ENCODE results near the gene ROR2. TPM values are rescaled to one million over a fixed set of nuclear protein-coding genes. Genes with fewer than 3 reads are reported as not detected.

Gene ROR2
- total RNA-seq, 1 experiment from 2014 or later: 5.9 TPM

DNA sequence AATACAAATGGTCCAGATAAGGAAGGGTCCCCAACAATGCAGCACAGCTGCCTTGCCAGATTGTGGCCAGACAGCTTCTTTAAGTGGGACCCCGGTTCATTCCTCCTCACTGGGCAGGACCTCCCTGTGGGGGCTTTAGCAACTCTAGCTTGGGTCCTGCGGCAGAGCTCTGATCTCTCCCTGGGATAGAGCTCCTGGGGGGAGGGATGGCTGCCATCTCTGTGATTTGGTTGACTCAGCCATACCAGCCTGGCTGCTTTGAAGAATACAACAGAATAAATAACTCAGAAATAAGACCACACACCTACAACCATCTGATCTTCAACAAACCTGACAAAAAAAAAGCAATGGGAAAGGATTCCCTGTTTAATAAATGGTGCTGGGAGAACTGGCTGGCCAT lies 22.7 kb upstream of the ROR2 start:
- ChIA-PET CTCF (no interaction called here), POLR2A (no interaction called here)
- Histone ChIP-seq H3K4me3 (ENCODE audit: low read depth in 2 of 2, low read length in 2 of 2) (no peak overlapping the region), H3K27ac (ENCODE audit: low read length) (no peak overlapping the region), H3K9me3 (ENCODE audit: control insufficient read depth, insufficient read depth, low read depth, low read length) (no peaks in the 10 kb centered on the region), H3K27me3 (ENCODE audit: control insufficient read depth, insufficient read depth, low read length) (no peaks in the 10 kb centered on the region; the same call in 1 of the 2 replicates), H3K36me3 (ENCODE audit: control insufficient read depth, insufficient read depth, low read length) (no peaks in the 10 kb centered on the region), H3K4me1 (ENCODE audit: control insufficient read depth, insufficient read depth, low read length) (no peaks in the 10 kb centered on the region)
- no peak for ATAC-seq
- intact Hi-C loops (cut with micrococcal nuclease; ENCODE audit: unreplicated experiment) (no loop called here), in situ Hi-C loops (cut with HindIII; ENCODE audit: low pct_unique_long_range_greater_than_20kb, low sequenced_read_pairs) (no loop called here)
- TF ChIP-seq POLR2AphosphoS5 (IDR thresholded peaks at IDR 0.05; ENCODE audit: low read depth, low read length) (no peak), TCF7L2 (IDR thresholded peaks at IDR 0.05; ENCODE audit: low read depth, low read length) (no peak), SIN3A (IDR thresholded peaks at IDR 0.05; ENCODE audit: borderline replicate concordance, insufficient read depth, low read depth, low read length) (no peak)
- TF ChIP-seq, protein P1, sequence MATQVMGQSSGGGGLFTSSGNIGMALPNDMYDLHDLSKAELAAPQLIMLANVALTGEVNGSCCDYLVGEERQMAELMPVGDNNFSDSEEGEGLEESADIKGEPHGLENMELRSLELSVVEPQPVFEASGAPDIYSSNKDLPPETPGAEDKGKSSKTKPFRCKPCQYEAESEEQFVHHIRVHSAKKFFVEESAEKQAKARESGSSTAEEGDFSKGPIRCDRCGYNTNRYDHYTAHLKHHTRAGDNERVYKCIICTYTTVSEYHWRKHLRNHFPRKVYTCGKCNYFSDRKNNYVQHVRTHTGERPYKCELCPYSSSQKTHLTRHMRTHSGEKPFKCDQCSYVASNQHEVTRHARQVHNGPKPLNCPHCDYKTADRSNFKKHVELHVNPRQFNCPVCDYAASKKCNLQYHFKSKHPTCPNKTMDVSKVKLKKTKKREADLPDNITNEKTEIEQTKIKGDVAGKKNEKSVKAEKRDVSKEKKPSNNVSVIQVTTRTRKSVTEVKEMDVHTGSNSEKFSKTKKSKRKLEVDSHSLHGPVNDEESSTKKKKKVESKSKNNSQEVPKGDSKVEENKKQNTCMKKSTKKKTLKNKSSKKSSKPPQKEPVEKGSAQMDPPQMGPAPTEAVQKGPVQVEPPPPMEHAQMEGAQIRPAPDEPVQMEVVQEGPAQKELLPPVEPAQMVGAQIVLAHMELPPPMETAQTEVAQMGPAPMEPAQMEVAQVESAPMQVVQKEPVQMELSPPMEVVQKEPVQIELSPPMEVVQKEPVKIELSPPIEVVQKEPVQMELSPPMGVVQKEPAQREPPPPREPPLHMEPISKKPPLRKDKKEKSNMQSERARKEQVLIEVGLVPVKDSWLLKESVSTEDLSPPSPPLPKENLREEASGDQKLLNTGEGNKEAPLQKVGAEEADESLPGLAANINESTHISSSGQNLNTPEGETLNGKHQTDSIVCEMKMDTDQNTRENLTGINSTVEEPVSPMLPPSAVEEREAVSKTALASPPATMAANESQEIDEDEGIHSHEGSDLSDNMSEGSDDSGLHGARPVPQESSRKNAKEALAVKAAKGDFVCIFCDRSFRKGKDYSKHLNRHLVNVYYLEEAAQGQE (IDR thresholded peaks at IDR 0.05; ENCODE audit: insufficient read depth in 1 of 2, low read depth in 2 of 2, low read length in 1 of 2): no peak
- TF ChIP-seq, protein P2, sequence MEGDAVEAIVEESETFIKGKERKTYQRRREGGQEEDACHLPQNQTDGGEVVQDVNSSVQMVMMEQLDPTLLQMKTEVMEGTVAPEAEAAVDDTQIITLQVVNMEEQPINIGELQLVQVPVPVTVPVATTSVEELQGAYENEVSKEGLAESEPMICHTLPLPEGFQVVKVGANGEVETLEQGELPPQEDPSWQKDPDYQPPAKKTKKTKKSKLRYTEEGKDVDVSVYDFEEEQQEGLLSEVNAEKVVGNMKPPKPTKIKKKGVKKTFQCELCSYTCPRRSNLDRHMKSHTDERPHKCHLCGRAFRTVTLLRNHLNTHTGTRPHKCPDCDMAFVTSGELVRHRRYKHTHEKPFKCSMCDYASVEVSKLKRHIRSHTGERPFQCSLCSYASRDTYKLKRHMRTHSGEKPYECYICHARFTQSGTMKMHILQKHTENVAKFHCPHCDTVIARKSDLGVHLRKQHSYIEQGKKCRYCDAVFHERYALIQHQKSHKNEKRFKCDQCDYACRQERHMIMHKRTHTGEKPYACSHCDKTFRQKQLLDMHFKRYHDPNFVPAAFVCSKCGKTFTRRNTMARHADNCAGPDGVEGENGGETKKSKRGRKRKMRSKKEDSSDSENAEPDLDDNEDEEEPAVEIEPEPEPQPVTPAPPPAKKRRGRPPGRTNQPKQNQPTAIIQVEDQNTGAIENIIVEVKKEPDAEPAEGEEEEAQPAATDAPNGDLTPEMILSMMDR (IDR thresholded peaks at IDR 0.05): no peak
- no TSS peak for BruUV-seq (replicated peaks)
- DNase-seq (ENCODE audit: low read depth, low spot score): no peak

DNA sequence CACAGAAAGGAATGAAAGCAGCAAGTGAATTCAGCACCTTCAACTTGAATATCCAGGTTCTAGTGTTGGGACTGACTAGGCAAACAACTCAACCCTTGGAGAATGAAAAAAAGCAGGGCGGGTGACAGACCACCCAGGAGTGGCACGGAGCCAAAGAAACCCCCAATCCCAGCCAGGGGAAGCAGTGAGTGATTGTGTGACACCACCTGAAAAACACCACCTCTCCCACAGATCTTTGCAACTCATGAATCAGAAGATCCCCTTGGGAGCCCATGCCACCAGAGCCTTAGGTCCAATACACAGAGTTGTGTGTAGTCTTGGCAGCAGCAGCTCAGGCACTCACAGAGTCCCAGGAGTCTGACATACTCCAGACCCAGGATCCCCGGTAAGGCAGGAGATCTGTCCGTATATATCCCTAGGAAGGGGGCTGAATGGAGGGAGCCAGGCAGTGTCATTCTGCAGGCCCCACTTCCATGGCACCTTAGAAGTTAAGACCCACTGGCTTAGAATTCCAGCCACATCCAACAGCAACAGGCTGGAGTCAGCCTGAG lies 22.1 kb upstream of the ROR2 start:
- Histone ChIP-seq H3K27me3 (ENCODE audit: control insufficient read depth, insufficient read depth, low read length) (no peaks in the 10 kb centered on the region; the same call in 1 of the 2 replicates), H3K4me3 (ENCODE audit: low read depth in 2 of 2, low read length in 2 of 2) (no peak overlapping the region), H3K9me3 (ENCODE audit: control insufficient read depth, insufficient read depth, low read depth, low read length) (no peaks in the 10 kb centered on the region), H3K4me1 (ENCODE audit: control insufficient read depth, insufficient read depth, low read length) (no peaks in the 10 kb centered on the region), H3K36me3 (ENCODE audit: control insufficient read depth, insufficient read depth, low read length) (no peaks in the 10 kb centered on the region), H3K27ac (ENCODE audit: low read length) (no peak overlapping the region)
- in situ Hi-C loops (cut with HindIII; ENCODE audit: low pct_unique_long_range_greater_than_20kb, low sequenced_read_pairs) (no loop called here), intact Hi-C loops (cut with micrococcal nuclease; ENCODE audit: unreplicated experiment) (no loop called here)
- ChIA-PET POLR2A (no interaction called here), CTCF (no interaction called here)
- ATAC-seq (no peak), DNase-seq (ENCODE audit: low read depth, low spot score) (no peak)
- TF ChIP-seq TCF7L2 (IDR thresholded peaks at IDR 0.05; ENCODE audit: low read depth, low read length): no peak
- TF ChIP-seq, protein P2 (IDR thresholded peaks at IDR 0.05): no peak
- TF ChIP-seq SIN3A (IDR thresholded peaks at IDR 0.05; ENCODE audit: borderline replicate concordance, insufficient read depth, low read depth, low read length): no peak
- TF ChIP-seq, protein P1 (IDR thresholded peaks at IDR 0.05; ENCODE audit: insufficient read depth in 1 of 2, low read depth in 2 of 2, low read length in 1 of 2): no peak
- TF ChIP-seq POLR2AphosphoS5 (IDR thresholded peaks at IDR 0.05; ENCODE audit: low read depth, low read length): no peak
- no TSS peak for BruUV-seq (replicated peaks)

Data from Panc1 (cell line).